Measurements from ENCODE around the gene FLACC1.
"Not testable (repeated sequence)": the region's sequence is repeated elsewhere in the genome, so short reads cannot be mapped to it uniquely, and the experiment has no call there.

The FLACC1 gene

DNA sequence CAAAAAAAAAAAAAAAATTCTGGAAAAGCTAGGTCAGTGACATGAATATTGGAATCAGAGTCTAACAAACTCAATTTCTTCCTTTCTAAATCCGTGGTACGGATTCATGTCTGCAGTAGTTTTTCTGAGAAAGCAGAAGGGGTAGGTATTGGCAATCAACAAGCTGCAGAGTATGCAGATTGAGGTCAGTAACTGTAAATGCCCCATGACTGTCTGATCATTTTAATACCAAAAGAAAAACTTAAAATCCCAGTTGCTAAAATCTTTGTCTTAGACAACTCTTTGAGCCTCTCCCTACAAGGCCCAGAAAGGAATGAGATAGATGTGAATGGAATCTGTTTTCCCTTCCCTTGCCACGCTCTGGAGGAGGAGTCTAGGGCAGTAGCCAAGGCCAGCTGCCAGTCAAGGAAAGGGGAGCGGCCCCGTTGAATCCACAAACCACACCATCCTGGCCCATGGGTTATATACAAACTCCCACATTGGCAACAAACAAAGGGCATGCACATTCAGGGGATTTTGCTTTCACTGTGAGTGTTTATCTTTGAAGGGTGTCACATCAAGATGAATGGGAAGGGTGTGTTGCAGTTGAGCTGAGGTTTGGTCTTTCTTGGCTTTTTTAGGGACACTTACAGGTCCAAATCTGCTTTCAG, 102.9 kb downstream of the FLACC1 start:
- DNase-seq (ENCODE audit: low spot score): no peak

DNA sequence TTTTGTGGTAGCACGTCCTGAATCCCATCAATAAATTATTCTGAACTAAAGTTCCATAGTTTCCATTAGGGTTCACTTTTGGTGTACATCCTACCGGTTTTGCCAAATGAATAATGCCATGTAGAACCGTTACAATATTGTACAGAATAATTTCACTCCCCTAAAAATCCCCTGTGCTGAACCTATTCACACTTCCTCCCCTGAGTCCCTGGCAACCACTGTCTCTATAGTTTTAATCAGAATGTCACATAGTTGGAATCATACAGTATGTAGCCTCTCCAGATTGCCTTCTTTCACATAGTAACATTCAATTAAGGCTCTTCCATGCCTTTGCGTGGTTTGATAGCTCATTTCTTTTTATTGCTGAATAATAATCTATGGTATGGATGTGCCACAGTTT, 106.4 kb downstream of the FLACC1 start:
- DNase-seq (ENCODE audit: low spot score): no peak

DNA sequence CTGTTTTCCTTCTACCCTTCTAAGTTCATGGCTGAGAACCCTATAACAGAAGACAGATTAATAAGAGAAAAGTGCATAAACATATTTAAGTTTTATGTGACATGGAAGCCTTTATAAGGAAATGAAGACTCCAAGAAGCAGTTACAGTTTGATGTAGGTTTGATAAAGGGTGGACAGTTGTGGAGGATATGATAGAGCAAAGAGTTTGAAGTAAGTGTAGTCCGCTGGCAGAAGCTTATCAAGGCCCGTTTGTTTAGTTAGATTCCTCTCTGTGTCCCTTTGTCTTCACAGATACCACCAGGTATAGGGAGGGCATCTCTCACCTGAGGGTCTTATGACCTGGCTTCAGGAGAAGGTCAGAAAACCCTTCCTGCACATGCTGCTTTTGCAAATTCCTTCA, 107.3 kb downstream of the FLACC1 start:
- DNase-seq (ENCODE audit: low spot score): no peak

DNA sequence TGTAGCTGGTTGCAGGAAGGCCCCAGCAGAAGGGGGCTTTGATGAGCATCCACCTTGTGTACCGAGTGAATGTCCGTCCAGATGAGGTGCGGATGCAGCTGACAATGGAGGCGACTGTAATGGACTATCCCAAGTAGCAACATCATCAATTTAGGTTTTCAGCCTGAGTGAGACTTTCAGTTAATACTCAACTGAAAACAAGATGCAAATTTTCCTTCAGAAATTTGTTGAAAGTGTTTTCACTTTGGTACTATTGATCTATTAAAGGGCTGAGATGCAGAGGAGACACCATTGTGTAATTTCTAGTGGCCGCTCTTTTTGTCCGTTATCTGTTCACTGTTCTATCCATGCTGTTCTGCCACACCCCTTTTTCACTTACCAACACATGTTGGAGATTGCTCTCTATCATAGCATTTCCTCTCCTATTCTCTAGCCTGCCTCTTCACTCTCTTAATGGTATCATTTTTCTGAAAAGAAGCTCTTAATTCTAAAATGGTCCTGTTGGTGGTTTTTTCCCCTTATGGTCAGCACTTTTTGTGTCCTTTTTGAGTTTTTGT, 108.8 kb downstream of the FLACC1 start:
- DNase-seq (ENCODE audit: low spot score): no peak

DNA sequence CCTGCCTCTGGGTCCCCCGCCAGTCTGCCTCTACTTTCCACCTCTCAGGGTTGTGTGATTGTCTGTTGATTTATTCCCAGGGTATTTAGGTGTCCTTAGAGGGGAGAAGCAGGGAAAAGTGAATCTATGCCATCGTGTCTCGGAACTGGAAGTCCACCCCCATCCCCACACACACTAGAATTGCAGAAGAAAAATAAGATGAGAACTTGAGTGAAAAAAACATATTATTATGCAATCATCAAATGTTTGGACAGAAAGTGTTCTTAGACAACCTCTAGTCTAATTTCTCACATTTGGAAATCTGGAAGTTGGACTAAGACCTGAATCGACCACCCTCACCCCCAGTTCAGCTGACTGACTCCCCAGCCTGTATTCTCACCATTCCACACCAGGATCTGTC, 110.9 kb downstream of the FLACC1 start:
- DNase-seq (ENCODE audit: low spot score): no peak

DNA sequence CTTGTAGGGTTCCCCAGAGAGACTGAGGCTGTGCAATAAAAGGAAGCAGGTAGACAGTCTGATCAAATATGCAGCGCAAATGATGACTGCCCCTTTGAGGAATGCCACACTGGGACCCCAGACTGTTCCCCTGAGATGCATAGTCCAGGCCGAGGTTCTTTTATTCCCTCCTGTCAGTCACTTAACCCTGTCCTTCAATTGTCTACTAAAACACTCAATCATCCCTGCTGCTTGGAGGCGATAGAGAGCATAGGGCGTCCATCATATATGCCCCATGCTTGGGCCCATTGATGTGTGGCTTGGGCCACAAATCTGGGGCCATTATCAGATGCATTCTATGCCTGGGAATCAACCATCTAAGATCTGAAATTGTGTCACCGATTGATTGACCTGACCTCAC, 112.3 kb downstream of the FLACC1 start:
- DNase-seq (ENCODE audit: low spot score): no peak

DNA sequence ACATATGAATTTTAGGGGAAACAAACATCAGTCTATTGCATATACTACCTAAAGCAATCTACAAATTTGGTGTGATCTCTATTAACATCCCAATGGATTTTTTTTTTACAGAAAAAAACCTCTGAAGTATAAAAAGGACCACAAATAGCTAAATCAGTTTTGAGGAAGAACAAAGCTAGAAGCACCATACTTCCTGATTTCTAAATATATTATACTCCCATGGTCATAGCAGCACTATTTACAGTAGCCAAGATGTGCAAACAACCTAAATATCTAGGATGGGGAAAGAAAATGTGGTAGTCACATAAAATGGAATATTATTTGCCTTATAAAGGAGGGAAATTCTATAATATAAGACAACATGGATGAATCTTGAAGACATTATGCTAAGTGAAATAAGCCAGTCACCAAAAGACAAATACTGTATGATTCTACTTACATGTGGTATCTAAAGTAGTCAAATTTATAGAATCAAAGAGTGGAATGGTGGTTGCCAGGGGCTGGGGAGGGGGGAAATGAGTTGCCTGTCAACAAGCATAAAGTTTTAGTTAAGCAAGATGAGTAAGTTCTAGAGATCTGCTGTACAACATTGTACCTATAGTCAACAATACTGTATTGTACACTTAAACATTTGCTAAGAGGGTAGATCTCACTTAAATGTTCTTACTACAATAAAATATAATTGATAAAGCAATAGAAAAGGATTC, 114.4 kb downstream of the FLACC1 start:
- no peak for DNase-seq (ENCODE audit: low spot score)

DNA sequence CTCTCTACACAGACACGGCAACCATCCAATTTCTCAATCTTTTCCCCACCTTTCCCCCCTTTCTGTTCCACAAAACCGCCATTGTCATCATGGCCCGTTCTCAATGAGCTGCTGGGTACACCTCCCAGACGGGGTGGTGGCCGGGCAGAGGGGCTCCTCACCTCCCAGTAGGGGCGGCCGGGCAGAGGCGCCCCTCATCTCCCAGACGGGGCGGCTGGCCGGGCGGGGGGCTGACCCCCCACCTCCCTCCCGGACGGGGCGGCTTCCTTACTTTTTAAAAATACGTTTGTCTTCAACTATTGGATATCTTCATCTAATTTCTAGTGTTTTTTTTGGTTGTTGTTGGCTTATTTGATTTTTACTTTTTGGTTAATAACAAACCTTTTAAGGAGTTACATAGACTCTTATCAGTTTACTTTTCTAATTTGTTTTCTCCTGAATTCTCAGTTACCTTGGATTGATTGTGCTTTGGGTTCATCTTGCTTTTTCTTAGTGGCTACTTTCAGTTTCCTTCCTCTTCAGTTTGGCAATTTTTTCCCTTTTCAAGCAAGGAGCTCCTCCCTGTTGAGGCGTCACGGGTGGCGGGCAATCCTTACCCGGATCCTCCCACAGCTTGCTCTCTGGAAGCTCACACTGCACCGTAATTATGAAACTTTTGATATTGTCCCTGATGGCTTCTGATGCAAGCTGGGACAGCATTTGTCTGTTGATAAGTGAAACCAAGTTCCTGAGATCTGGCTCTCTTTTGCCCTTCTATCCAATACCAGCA, 117.8 kb downstream of the FLACC1 start:
- DNase-seq (ENCODE audit: low spot score): not testable (repeated sequence)

All from D341Med (cell line).